Peyer's patch (tissue), 4 donors: ENCODE measurements around the gene COMMD7. TPM values are rescaled to one million over a fixed set of nuclear protein-coding genes. Genes with fewer than 3 reads are reported as not detected.

Experiments
- DNase-seq, 3 donors: peaks; one replicate each; pipeline ENCODE4 v3.0.0-alpha.2; 2017 to 2019
- H3K27ac ChIP-seq, 4 donors: fragments of 200-600 bp; sonication (generic); one replicate each; pipeline ENCODE4 v1.5.1; 2016 to 2019
- H3K27me3 ChIP-seq, 2 donors: fragments of 200-600 bp; sonication (generic); one replicate each; pipeline ENCODE4 v1.5.1; 2019
- H3K36me3 ChIP-seq, 3 donors: fragments of 200-600 bp; sonication (generic); one replicate each; pipeline ENCODE4 v1.5.1; 2016 to 2019
- H3K4me1 ChIP-seq, 4 donors: fragments of 200-600 bp; sonication (generic); one replicate each; pipeline ENCODE4 v1.5.1; 2016 to 2019
- H3K4me3 ChIP-seq, 4 donors: fragments of 200-600 bp; sonication (generic); 1 replicate in 3 of 4; 2 replicates in 1 of 4; pipeline ENCODE4 v1.5.1; 2016 to 2019; ENCODE audit warnings: mild to moderate bottlenecking in 1 of 4
- H3K9me3 ChIP-seq, 4 donors: fragments of 200-600 bp; sonication (generic); one replicate each; pipeline ENCODE4 v1.5.1; 2016 to 2019; ENCODE audit warnings: mild to moderate bottlenecking in 1 of 4
- POLR2A ChIP-seq, 2 donors: fragments of 450-650 bp; IDR thresholded peaks; one replicate each; pipeline ENCODE4 v1.5.1; 2017; ENCODE audit warnings: antibody characterized with exemption in 2 of 2, mild to moderate bottlenecking in 2 of 2, moderate library complexity in 2 of 2
- total RNA-seq, 4 donors: library from RNA; depleted of rRNA; stranded (reverse); fragments of >200 nt; gene quantifications; one replicate each; pipeline ENCODE4 v1.1.0, GENCODE V29; 2016
- TF ChIP-seq, protein P1 (sequence below), 6 experiments: fragments of 450-650 bp in 4 of 6; fragments of 200-600 bp in 2 of 6; sonication (generic) in 1 of 6; IDR thresholded peaks; one replicate each; pipeline ENCODE4 v1.5.1; 2017 to 2019; ENCODE audit warnings: antibody characterized with exemption in 6 of 6, mild to moderate bottlenecking in 3 of 6, moderate library complexity in 1 of 6

Gene COMMD7
- total RNA-seq, 4 donors from 2014 or later: 7.9 to 16.3 (median 10.5) TPM

DNA sequence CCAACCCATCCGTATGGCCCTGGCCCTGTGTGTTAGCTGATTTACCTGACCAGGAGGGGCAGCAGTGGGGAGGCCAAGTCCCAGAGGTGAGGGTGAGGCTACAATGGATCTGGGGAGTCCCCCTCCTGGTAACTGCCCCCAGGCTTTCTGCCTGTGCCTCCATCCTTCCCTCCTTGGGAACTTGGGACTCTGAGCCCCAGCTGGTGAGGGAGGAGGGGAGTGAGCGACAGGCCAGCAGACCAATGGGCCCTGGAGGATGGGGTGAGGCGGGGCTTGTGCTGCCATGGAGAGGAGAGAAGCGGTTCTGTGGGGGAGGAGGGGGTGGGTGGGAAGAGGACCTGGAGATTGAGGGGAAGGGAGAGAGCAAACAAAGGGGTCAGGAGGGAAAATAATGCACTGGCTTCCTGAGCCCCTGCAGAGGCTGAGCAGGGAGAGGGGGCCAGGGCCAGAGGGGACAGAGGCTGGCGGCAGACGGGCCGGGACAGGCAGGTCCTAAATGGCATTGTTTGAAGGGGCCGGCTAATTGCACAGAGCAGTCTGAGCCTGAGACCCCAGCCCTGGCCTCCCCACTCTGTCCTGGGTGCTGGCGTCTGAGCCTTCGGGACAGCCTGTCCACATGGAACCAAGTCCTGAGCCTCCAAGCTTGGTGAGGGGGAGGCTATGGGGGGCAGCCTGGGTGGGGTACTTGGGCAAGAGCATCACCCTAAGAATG, 36.4 kb upstream of the COMMD7 start:
- no peaks in the 10 kb centered on the region for H3K27me3 ChIP-seq
- TF ChIP-seq POLR2A (IDR thresholded peaks at IDR 0.05): no peak
- TF ChIP-seq, protein P1, sequence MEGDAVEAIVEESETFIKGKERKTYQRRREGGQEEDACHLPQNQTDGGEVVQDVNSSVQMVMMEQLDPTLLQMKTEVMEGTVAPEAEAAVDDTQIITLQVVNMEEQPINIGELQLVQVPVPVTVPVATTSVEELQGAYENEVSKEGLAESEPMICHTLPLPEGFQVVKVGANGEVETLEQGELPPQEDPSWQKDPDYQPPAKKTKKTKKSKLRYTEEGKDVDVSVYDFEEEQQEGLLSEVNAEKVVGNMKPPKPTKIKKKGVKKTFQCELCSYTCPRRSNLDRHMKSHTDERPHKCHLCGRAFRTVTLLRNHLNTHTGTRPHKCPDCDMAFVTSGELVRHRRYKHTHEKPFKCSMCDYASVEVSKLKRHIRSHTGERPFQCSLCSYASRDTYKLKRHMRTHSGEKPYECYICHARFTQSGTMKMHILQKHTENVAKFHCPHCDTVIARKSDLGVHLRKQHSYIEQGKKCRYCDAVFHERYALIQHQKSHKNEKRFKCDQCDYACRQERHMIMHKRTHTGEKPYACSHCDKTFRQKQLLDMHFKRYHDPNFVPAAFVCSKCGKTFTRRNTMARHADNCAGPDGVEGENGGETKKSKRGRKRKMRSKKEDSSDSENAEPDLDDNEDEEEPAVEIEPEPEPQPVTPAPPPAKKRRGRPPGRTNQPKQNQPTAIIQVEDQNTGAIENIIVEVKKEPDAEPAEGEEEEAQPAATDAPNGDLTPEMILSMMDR (IDR thresholded peaks at IDR 0.05): no peak
- no peaks in the 10 kb centered on the region for H3K36me3 ChIP-seq
- H3K4me3 ChIP-seq: no peak overlapping the region
- DNase-seq: no peak
- H3K4me1 ChIP-seq: no peaks in the 10 kb centered on the region
- no peaks in the 10 kb centered on the region for H3K9me3 ChIP-seq
- H3K27ac ChIP-seq: no peak overlapping the region

- DNase-seq: no peak
- H3K4me3 ChIP-seq: no peak overlapping the region
- H3K9me3 ChIP-seq: no peaks in the 10 kb centered on the region
These were observed 34.1 kb upstream of the COMMD7 start for GRCh38 chr20:32777177-32777956.

DNA sequence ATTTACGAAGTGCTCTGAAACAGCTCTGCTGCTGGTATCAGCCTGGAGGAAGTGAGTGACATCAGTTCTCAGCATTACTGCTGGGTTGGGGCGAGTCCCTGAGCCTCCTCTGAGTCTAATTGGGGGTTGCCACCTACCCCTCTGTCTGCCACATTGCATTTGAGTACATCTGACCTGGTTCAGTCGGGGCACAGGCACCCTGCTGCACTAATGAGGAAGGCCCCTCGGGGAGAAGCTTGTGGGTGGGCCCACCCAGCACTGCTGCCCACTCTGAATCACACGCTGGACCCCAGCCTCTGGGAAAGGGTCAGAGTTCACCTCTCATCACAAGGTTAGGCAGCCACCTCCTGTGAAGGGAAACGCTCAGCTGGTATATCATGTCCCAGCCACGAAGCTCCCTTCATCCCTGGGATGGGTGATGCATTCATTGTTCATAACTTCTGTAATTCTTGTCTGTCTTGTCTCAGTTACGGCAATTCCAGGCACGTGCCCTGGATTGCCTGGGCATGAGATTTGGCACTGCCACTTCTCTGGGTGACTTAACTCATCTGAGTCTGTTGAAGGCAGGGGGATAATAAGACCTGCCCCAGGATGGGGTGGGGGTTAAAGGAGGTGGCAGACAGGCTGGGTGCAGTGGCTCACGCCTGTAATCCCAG, 32.2 kb upstream of the COMMD7 start:
- DNase-seq: no peak
- Histone ChIP-seq H3K27ac (no peak overlapping the region), H3K9me3 (no peaks in the 10 kb centered on the region), H3K36me3 (no peaks in the 10 kb centered on the region), H3K27me3 (no peaks in the 10 kb centered on the region), H3K4me1 (no peaks in the 10 kb centered on the region), H3K4me3 (no peak overlapping the region)
- TF ChIP-seq POLR2A (IDR thresholded peaks at IDR 0.05): no peak
- TF ChIP-seq, protein P1 (IDR thresholded peaks at IDR 0.05): no peak

More at GRCh38 chr20:32777177-32777956, 34.1 kb upstream of the COMMD7 start:
- no peak for TF ChIP-seq POLR2A (IDR thresholded peaks at IDR 0.05)
- TF ChIP-seq, protein P1 (IDR thresholded peaks at IDR 0.05): no peak
- Histone ChIP-seq H3K27ac (no peak overlapping the region), H3K27me3 (no peaks in the 10 kb centered on the region), H3K4me1 (no peaks in the 10 kb centered on the region), H3K36me3 (no peaks in the 10 kb centered on the region)

DNA sequence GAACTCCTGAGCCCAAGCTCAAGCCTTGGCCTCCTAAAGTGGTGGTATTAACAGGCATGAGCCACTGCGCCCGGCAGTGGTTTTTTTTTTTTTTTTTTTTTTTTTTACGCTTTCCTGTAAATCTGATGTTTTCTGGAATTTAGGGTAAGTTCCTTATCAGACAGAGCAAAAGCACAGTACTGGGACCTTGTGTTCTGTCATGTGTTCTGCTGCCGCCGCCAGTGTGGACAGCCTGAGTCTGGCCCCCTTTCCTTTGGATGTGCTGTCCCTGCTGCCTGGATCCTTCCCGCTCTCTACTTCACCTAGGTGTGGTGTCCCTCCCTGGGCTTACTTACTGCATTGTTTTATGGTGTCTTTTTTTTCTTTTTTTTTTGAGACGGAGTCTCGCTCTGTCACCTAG, 30.6 kb upstream of the COMMD7 start:
- H3K9me3 ChIP-seq: no peaks in the 10 kb centered on the region

GRCh38 chr20:32773223-32773622, 30.0 kb upstream of the COMMD7 start:
- no peak for DNase-seq
- TF ChIP-seq, protein P1 (IDR thresholded peaks at IDR 0.05): no peak
- no peak for TF ChIP-seq POLR2A (IDR thresholded peaks at IDR 0.05)
- Histone ChIP-seq H3K4me3 (no peak overlapping the region), H3K36me3 (no peaks in the 10 kb centered on the region), H3K9me3 (no peaks in the 10 kb centered on the region), H3K27ac (no peak overlapping the region), H3K4me1 (no peaks in the 10 kb centered on the region), H3K27me3 (no peaks in the 10 kb centered on the region)

More for the DNA sequence above, 30.6 kb upstream of the COMMD7 start:
- no peak for DNase-seq
- H3K27ac ChIP-seq: no peak overlapping the region
- TF ChIP-seq POLR2A (IDR thresholded peaks at IDR 0.05): no peak
- TF ChIP-seq, protein P1 (IDR thresholded peaks at IDR 0.05): no peak
- no peaks in the 10 kb centered on the region for H3K4me1 ChIP-seq
- H3K4me3 ChIP-seq: no peak overlapping the region
- H3K27me3 ChIP-seq: no peaks in the 10 kb centered on the region
- H3K36me3 ChIP-seq: no peaks in the 10 kb centered on the region
